Gastrocnemius medialis (tissue), 4 donors: ENCODE results near the gene ZNF19. TPM values are rescaled to one million over a fixed set of nuclear protein-coding genes. Genes with fewer than 3 reads are reported as not detected.

Experiments used
- ATAC-seq, 2 donors: fragments of 150-250 bp; one replicate each; pipeline ENCODE4 v1.9.1; 2016
- DNase-seq, 2 donors: peaks; one replicate each; pipeline ENCODE4 v3.0.0-alpha.2; 2019
- H3K27ac ChIP-seq, 4 donors: fragments of 200-600 bp; sonication (generic); 1 replicate in 1 of 4; 2 replicates in 3 of 4; pipeline ENCODE4 v1.5.1; 2016 to 2018; ENCODE audit warnings: mild to moderate bottlenecking in 2 of 4, moderate library complexity in 1 of 4
- H3K27me3 ChIP-seq, 3 donors: fragments of 200-600 bp; sonication (generic) in 2 of 3; 1 replicate in 1 of 3; 2 replicates in 2 of 3; pipeline versions ENCODE4 v1.5.1 to v1.6.0; 2016 to 2019; ENCODE audit warnings: mild to moderate bottlenecking in 1 of 3, moderate library complexity in 1 of 3
- H3K36me3 ChIP-seq, 2 donors: fragments of 200-600 bp; sonication (generic) in 1 of 2; one replicate each; pipeline ENCODE4 v1.5.1; 2017 to 2018
- H3K4me1 ChIP-seq, 2 donors: fragments of 200-600 bp; sonication (generic) in 1 of 2; one replicate each; pipeline ENCODE4 v1.5.1; 2016 to 2017; ENCODE audit warnings: mild to moderate bottlenecking in 2 of 2
- H3K4me3 ChIP-seq, 4 donors: fragments of 200-600 bp; sonication (generic) in 3 of 4; 1 replicate in 1 of 4; 2 replicates in 3 of 4; pipeline ENCODE4 v1.5.1; 2016 to 2019; ENCODE audit warnings: mild to moderate bottlenecking in 2 of 4
- H3K9me3 ChIP-seq, 3 donors: fragments of 200-600 bp; sonication (generic) in 2 of 3; 1 replicate in 1 of 3; 2 replicates in 2 of 3; pipeline ENCODE4 v1.5.1; 2016 to 2019
- CTCF ChIP-seq, 5 experiments: fragments of 450-650 bp in 3 of 5; fragments of 200-600 bp in 2 of 5; sonication (generic) in 2 of 5; IDR thresholded peaks in 4 of 5; conservative IDR thresholded peaks in 1 of 5; 1 replicate in 4 of 5; 2 replicates in 1 of 5; pipeline ENCODE4 v1.5.1; 2016 to 2019; ENCODE audit warnings: antibody characterized with exemption in 5 of 5, mild to moderate bottlenecking in 3 of 5, moderate library complexity in 3 of 5
- POLR2A ChIP-seq, 2 donors: fragments of 450-650 bp; IDR thresholded peaks; one replicate each; pipeline ENCODE4 v1.6.1; 2017; ENCODE audit warnings: antibody characterized with exemption in 2 of 2, mild to moderate bottlenecking in 2 of 2, moderate library complexity in 2 of 2
- in situ Hi-C, 4 donors: fragments of 200-750 bp; cut with MboI; loops; one replicate each; pipeline versions ENCODE4 v1.15.0 to v1.8.0; 2017; ENCODE audit warnings: low sequenced_read_pairs in 4 of 4
- intact Hi-C: fragments of 100-400 bp; cut with DNase I; formaldehyde crosslinking; loops from one replicate; pipeline ENCODE4 v1.15.1; 2023; ENCODE audit warnings: low total_unique reads
- total RNA-seq, 4 donors: library from RNA; depleted of rRNA; stranded (reverse); fragments of >200 nt; gene quantifications; one replicate each; pipeline versions ENCODE4 v1.1.0 to v1.2.3, GENCODE V29; 2016

ZNF19 gene
- total RNA-seq, 4 donors from 2014 or later, result 0.65 to 3.3 (median 1.5) TPM

- H3K4me1 ChIP-seq, result no peaks in the 10 kb centered on the region
These were observed 60.7 kb downstream of the ZNF19 start for GRCh38 chr16:71428385-71428784.

GRCh38 chr16:71426880-71427615, 62.1 kb downstream of the ZNF19 start:
- intact Hi-C loops, result no loop called here
- TF ChIP-seq CTCF (IDR thresholded peaks at IDR 0.05 in 4 of 5, conservative IDR thresholded peaks at IDR 0.05 in 1 of 5), result no peak
- no peak for TF ChIP-seq POLR2A (IDR thresholded peaks at IDR 0.05)
- no peak for ATAC-seq
- no peak overlapping the region for H3K27ac ChIP-seq
- no peak for DNase-seq
- H3K36me3 ChIP-seq, result no peaks in the 10 kb centered on the region
- no peaks in the 10 kb centered on the region for H3K4me1 ChIP-seq
- peaks cover 7 to 15% (median 8%) of the 10 kb centered on the region in 3 donors for H3K27me3 ChIP-seq
- in situ Hi-C loops, result no loop called here
- H3K9me3 ChIP-seq, result no peaks in the 10 kb centered on the region
- H3K4me3 ChIP-seq, result no peak overlapping the region

More at GRCh38 chr16:71428385-71428784, 60.7 kb downstream of the ZNF19 start:
- Histone ChIP-seq H3K9me3 (no peaks in the 10 kb centered on the region), H3K4me3 (no peak overlapping the region), H3K27me3 (peaks cover 7 to 15% (median 8%) of the 10 kb centered on the region in 3 donors), H3K36me3 (no peaks in the 10 kb centered on the region), H3K27ac (no peak overlapping the region)
- no peak for DNase-seq
- intact Hi-C loops, result no loop called here
- in situ Hi-C loops, result no loop called here
- ATAC-seq, result no peak
- TF ChIP-seq POLR2A (IDR thresholded peaks at IDR 0.05), result no peak
- no peak for TF ChIP-seq CTCF (IDR thresholded peaks at IDR 0.05 in 4 of 5, conservative IDR thresholded peaks at IDR 0.05 in 1 of 5)

- no peak overlapping the region for H3K27ac ChIP-seq
- in situ Hi-C loops, result no loop called here
- DNase-seq, result no peak
- no peaks in the 10 kb centered on the region for H3K4me1 ChIP-seq
- no peak for TF ChIP-seq POLR2A (IDR thresholded peaks at IDR 0.05)
- TF ChIP-seq CTCF (IDR thresholded peaks at IDR 0.05 in 4 of 5, conservative IDR thresholded peaks at IDR 0.05 in 1 of 5), result no peak
- H3K9me3 ChIP-seq, result no peaks in the 10 kb centered on the region
- H3K36me3 ChIP-seq, result no peaks in the 10 kb centered on the region
- no peak for ATAC-seq
- intact Hi-C loops, result no loop called here
- H3K4me3 ChIP-seq, result no peak overlapping the region
- H3K27me3 ChIP-seq, result peaks cover 7 to 15% (median 8%) of the 10 kb centered on the region in 3 donors
These were observed 62.9 kb downstream of the ZNF19 start for GRCh38 chr16:71426069-71426879.

- DNase-seq, result no peak
- ATAC-seq, result no peak
- Histone ChIP-seq H3K27ac (no peak overlapping the region), H3K27me3 (peaks cover 7 to 15% (median 8%) of the 10 kb centered on the region in 3 donors), H3K4me1 (no peaks in the 10 kb centered on the region), H3K4me3 (no peak overlapping the region), H3K9me3 (no peaks in the 10 kb centered on the region), H3K36me3 (no peaks in the 10 kb centered on the region)
- in situ Hi-C loops (no loop called here), intact Hi-C loops (no loop called here)
- TF ChIP-seq CTCF (IDR thresholded peaks at IDR 0.05 in 4 of 5, conservative IDR thresholded peaks at IDR 0.05 in 1 of 5), result no peak
- no peak for TF ChIP-seq POLR2A (IDR thresholded peaks at IDR 0.05)
These were observed 63.4 kb downstream of the ZNF19 start for GRCh38 chr16:71425746-71426068.
